Upper lobe of left lung (tissue), 6 donors: ENCODE data around the gene ORAI2. TPM values are rescaled to one million over a fixed set of nuclear protein-coding genes. Genes with fewer than 3 reads are reported as not detected.
A peak's percentile ranks its signal among the peaks of the same experiment; 100 is the strongest.
"Not testable (repeated sequence)": the region's sequence is repeated elsewhere in the genome, so short reads cannot be mapped to it uniquely, and the experiment has no call there.

Experiments
- ATAC-seq, 2 donors: fragments of 200-7000 bp; cut with Tn5 transposase; one replicate each; pipeline ENCODE4 v1.9.1; 2022; ENCODE audit warnings: mild to moderate bottlenecking in 2 of 2, moderate library complexity in 2 of 2; ENCODE audit not compliant: low FRiP score in 2 of 2
- DNase-seq, 2 donors: peaks; one replicate each; pipeline ENCODE4 v3.0.0-alpha.2; 2019 to 2020
- H3K27ac ChIP-seq, 4 donors: fragments of 200-600 bp; sonication (generic); one replicate each; pipeline ENCODE4 v1.5.1; 2016 to 2019
- H3K27me3 ChIP-seq, 4 donors: fragments of 200-600 bp; sonication (generic); one replicate each; pipeline ENCODE4 v1.5.1; 2017 to 2019
- H3K36me3 ChIP-seq, 4 donors: fragments of 200-600 bp; sonication (generic); one replicate each; pipeline ENCODE4 v1.5.1; 2016 to 2019
- H3K4me1 ChIP-seq, 4 donors: fragments of 200-600 bp; sonication (generic); one replicate each; pipeline ENCODE4 v1.5.1; 2018 to 2019
- H3K4me3 ChIP-seq, 4 donors: fragments of 200-600 bp; sonication (generic); one replicate each; pipeline ENCODE4 v1.5.1; 2017 to 2019; ENCODE audit warnings: mild to moderate bottlenecking in 2 of 4, moderate library complexity in 1 of 4
- H3K9me3 ChIP-seq, 4 donors: fragments of 200-600 bp; sonication (generic); one replicate each; pipeline ENCODE4 v1.5.1; 2018 to 2019
- WGBS, 2 donors: methylation state at CpG; one replicate each; pipeline ENCODE4 v1.1.5; 2017 to 2018; 5-methylcytosine and 5-hydroxymethylcytosine counted together
- total RNA-seq, 6 donors: library from RNA; depleted of rRNA in 4 of 6; stranded (reverse); fragments of >200 nt in 4 of 6; gene quantifications; one replicate each; pipeline versions ENCODE4 v1.1.0 to v1.2.1, GENCODE V29; 2016 to 2021
- TF ChIP-seq, protein P1 (sequence below), 6 experiments: fragments of 450-650 bp in 4 of 6; fragments of 200-600 bp in 2 of 6; sonication (generic) in 2 of 6; IDR thresholded peaks; one replicate each; pipeline ENCODE4 v1.5.1; 2016 to 2019; ENCODE audit warnings: antibody characterized with exemption in 6 of 6
- donor health status: DM: no; HTN: no; CAD: no; lungs with moderate emphysema.
- donor health status: DM: no; HTN: yes; CAD: no; lungs with severe emphysema.

ORAI2 gene
- total RNA-seq, 6 donors from 2014 or later, result 9.4 to 35.2 (median 30.5) TPM

DNA sequence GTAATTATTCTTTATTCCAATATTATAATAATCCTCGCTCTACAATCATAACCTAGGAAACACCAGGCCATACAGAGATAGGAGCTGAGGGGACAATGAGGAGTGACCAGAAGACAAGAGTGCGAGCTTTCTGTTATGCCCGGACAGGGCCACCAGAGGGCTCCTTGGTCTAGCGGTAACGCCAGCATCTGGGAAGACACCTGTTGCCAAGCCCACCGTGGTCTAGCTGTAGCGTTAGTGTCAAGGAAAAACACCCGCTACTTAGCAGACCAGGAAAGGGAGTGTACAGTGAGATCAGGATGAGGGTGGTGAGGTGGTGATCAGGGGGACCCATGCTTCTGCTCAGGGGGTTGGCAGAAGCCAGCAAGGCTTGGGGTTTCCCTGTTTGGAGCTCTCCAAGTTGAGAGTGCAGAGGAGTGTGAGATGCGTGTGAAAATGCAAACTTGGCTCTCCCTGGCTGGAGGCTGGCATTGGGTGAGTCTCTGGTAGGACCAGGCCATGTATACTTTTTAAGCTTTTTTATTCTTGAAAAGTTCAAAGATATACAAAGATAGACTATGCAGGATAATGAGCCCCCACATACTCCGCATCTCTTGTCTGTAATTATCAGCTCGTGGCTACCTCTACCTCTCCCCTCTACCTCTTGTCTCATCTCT is 46.7 kb downstream of the ORAI2 start:
- DNase-seq (peak in 1 of 2 donors; percentile 44), ATAC-seq (peak in 1 of 2 donors; percentile 27)
- WGBS, 2 donors, result 5 to 10% methylated on average over 8 of the region's 11 CpGs
- not testable (repeated sequence) for H3K4me3 ChIP-seq, H3K36me3 ChIP-seq, H3K27me3 ChIP-seq, H3K27ac ChIP-seq, H3K9me3 ChIP-seq, H3K4me1 ChIP-seq
- TF ChIP-seq, protein P1, sequence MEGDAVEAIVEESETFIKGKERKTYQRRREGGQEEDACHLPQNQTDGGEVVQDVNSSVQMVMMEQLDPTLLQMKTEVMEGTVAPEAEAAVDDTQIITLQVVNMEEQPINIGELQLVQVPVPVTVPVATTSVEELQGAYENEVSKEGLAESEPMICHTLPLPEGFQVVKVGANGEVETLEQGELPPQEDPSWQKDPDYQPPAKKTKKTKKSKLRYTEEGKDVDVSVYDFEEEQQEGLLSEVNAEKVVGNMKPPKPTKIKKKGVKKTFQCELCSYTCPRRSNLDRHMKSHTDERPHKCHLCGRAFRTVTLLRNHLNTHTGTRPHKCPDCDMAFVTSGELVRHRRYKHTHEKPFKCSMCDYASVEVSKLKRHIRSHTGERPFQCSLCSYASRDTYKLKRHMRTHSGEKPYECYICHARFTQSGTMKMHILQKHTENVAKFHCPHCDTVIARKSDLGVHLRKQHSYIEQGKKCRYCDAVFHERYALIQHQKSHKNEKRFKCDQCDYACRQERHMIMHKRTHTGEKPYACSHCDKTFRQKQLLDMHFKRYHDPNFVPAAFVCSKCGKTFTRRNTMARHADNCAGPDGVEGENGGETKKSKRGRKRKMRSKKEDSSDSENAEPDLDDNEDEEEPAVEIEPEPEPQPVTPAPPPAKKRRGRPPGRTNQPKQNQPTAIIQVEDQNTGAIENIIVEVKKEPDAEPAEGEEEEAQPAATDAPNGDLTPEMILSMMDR (IDR thresholded peaks at IDR 0.05), result peak; percentile 33 to 65 (median 41)

DNA sequence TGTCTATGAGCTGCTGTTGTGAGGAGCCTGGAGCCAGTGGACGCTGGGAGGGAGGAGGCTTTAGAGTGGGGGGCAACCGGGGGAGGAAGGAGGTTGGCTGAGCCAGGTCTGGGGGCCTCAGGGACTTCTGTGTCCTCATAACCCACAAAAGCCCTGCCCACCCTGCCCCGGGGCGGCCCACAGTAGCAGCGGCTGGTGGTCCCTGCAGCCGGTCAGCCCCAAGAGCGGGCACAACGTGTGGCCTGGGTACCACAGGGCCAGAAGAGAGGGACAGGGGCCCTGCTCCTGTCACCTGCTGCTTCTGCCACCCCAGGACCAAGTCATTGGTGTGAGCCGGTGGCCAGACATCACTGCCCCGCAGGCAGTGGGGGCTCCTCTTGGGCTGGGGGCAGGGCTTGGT is 48.6 kb downstream of the ORAI2 start:
- not testable (repeated sequence) for H3K27me3 ChIP-seq, H3K4me1 ChIP-seq, H3K4me3 ChIP-seq, ATAC-seq, H3K9me3 ChIP-seq, H3K27ac ChIP-seq, H3K36me3 ChIP-seq
- DNase-seq, result peak; percentile 3 to 83
- WGBS, 2 donors, result no CpG with 5 or more reads among the region's 10 CpGs

DNA sequence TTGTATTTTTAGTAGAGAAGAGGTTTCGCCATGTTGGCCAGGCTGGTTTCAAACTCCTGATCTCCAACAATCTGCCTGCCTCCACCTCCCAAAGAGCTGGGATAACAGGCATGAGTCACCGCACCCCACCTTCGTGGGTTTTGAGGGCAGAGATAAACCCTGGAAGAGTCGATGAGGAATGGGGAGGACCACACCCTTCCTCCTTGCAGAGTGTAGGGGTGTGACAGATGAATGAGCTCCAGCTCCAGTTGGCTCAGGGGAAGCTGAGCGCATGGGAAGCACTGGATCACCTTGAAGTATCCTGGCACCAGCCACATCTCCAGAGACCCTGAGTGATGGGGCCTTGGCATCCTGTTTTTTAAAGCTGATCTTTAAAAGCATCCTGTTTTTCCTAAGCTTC is 50.9 kb downstream of the ORAI2 start:
- ATAC-seq, result not testable (repeated sequence)
- no CpG with 5 or more reads among the region's 5 CpGs for WGBS, 2 donors

DNA sequence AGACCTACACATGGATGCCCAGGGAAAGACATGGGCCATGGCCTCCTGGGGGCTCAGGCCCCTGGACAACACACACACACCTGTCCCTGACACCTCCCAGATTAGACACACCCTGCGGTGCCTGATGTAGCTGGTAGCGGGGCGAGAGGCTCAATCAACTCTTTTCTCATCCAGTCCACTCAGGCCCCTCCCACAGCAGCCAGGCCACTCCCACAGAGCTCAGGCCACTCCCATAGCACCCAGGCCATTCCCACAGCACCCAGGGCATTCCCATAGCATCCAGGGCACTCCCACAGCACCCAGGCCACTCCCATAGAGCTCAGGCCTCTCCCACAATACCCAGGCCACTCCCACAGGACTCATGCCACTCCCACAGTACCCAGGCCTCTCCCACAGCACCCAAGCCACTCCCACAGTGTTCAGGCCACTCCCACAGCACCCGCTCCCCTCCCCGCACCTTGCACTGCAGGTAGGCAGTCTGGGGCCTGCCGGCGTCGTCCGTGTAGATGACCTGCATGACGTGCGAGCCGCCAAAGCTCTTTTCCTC is 57.2 kb downstream of the ORAI2 start:
- not testable (repeated sequence) for H3K4me3 ChIP-seq, H3K27me3 ChIP-seq, H3K9me3 ChIP-seq, H3K4me1 ChIP-seq, H3K36me3 ChIP-seq, H3K27ac ChIP-seq
- DNase-seq (peak; percentile 61 to 92), ATAC-seq (peak; percentile 63 to 92)
- WGBS, 2 donors, result no CpG with 5 or more reads among the region's 12 CpGs

More for the DNA sequence above, 50.9 kb downstream of the ORAI2 start:
- not testable (repeated sequence) for H3K4me3 ChIP-seq, H3K4me1 ChIP-seq, DNase-seq, H3K36me3 ChIP-seq, H3K27me3 ChIP-seq, H3K9me3 ChIP-seq, H3K27ac ChIP-seq

DNA sequence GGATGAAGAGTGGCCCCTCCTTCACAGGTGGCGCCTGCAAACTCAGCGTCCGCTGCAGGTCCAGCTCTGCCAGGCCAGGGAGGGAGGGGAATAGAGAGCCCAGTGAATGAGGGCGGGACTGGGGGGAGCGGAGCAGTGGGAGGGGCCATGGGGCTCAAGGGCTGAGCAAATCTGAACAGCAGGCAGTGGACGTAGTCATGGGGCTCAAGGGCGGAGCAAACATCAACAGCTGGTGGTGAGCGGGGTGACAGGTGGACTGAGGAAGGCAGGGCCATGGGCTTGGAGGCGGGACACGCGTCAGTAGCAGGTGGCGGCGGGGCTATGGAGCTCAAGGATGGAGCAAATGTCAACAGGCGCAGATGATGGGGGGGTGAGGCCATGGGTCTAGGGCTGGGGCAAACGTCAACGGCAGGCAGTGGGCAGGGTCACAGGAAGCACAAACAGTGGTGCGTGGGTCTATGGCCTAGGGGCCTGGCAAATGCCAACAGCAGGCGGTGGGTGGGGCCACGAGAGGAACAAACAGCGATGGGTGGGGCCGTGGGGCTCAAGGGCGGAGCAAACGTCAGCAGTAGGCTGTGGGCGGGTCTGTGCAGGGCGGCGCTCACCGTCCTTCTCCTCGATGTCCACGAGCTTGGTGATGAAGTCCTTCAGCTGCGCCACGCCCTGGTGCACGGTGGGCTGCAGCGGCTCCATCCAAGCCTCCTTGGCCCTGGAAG is 60.0 kb downstream of the ORAI2 start:
- H3K27ac ChIP-seq, H3K4me1 ChIP-seq, H3K4me3 ChIP-seq, H3K9me3 ChIP-seq, H3K27me3 ChIP-seq, H3K36me3 ChIP-seq: not testable (repeated sequence)
- DNase-seq (peak in 1 of 2 donors; percentile 49), ATAC-seq (peak; percentile 75 to 90)
- WGBS, 2 donors, result no CpG with 5 or more reads among the region's 33 CpGs

DNA sequence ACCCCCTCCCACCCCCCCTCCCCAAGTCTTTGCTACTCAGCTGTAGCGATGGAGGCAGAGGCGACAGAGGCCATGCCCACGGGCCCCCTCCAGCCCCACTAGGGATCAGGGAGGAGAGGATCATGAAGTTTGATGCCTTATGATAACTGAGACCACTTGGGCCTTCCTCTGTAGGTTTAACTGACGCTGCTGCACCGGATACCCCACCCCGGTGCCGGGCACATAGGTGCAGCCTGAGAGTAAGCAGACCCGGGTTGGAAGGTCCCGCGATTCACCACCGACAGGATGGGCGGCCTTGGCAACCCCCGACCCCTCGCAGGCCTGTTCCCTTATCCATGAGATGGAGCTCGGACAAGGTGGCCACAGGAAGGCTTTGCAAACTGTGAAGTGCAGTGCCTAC is 60.7 kb downstream of the ORAI2 start:
- DNase-seq, result peak; percentile 22 to 76
- not testable (repeated sequence) for H3K4me1 ChIP-seq, H3K36me3 ChIP-seq, H3K9me3 ChIP-seq, H3K27ac ChIP-seq, H3K27me3 ChIP-seq
- WGBS, 2 donors, result 32% methylated on average over 9 of the region's 15 CpGs; no CpG with 5 or more reads in 1 of the 2 donors
- peak in 1 of 2 donors; percentile 0 for ATAC-seq
- H3K4me3 ChIP-seq, result peak overlapping the region in 3 of 4 donors; percentile 23 to 31 (median 29)

DNA sequence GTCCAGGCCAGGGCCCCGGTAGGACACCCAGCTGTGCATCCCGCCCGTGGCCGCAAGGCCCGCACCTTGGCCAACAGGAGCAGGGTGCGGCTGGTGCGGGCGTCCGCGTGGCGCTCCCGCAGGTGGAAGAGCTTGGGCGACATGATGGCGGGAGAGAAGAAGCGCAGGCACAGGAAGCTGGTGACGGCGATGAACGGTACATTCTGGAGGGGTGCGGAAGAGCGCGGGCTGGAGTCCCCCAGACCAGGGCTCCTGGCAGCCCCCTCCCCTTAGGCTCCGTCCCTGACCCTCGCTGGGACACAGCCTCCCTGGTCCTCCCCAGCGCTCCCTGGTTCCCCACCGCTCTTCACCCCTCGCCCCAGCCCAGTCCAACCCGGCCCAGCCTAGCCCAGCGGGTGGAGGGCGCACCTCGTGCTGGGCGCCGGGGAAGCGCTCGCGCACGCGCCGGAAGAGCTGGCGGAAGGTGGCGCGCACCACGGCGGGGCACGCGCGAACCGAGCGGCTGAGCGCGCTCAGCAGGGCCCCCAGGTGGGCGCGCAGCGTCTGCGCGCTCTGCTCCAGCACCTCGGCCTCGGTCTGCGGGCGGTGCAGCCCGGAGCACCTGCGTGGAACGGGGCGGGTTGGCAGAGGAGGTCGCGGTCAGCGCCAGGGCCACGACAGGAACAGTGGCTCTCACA is 61.2 kb downstream of the ORAI2 start:
- ATAC-seq, result peak; percentile 3 to 65
- H3K27ac ChIP-seq, result not testable (repeated sequence)

DNA sequence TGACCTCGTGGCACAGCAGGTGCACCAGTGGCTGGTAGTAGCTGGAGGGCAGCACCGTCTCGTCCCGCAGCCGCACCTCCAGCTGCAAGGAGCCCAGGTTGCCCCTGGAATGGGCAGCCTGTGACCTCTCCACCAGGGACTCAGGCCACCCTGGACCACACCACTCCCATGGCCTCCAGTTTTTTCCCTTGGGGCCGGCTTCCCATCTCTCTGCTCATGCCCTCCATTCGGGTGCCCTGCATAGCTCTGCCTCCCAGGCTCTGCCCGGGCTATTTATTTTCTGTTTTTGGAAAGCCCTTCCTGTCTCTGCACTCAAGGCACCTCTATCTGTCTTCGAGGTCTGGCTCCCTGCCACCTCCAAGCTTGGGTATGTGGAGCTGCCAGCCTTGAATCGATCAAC is 63.5 kb downstream of the ORAI2 start:
- H3K36me3 ChIP-seq, H3K27me3 ChIP-seq, ATAC-seq, H3K9me3 ChIP-seq, H3K27ac ChIP-seq, H3K4me3 ChIP-seq, H3K4me1 ChIP-seq: not testable (repeated sequence)
- 68 to 100% methylated on average over 2 to 3 of the region's 10 CpGs for WGBS, 2 donors
- DNase-seq, result peak in 1 of 2 donors; percentile 10

More for the DNA sequence above, 61.2 kb downstream of the ORAI2 start:
- H3K4me3 ChIP-seq, H3K36me3 ChIP-seq, H3K9me3 ChIP-seq, H3K27me3 ChIP-seq, H3K4me1 ChIP-seq, DNase-seq: not testable (repeated sequence)
- WGBS, 2 donors, result no CpG with 5 or more reads among the region's 67 CpGs

DNA sequence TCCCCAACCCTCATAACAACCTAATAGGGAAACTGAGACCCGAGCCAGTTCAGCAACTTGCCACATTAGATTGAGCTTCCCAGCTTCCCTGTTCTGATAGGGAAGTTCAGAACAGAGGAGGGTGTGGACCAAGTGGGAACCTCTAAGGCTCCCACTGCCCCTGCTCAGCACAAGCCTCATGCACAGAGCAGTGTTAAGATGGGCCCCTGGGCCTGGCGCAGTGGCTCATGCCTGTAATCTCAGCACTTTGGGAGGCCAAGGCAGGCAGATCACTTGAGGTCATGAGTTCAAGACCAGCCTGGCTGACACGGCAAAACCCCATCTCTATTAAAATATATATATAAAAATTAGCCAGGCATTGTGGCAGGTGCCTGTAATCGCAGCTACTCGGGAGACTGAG is 63.9 kb downstream of the ORAI2 start:
- 40% methylated on average over 1 of the region's 5 CpGs; no CpG with 5 or more reads in 1 of the 2 donors for WGBS, 2 donors
- not testable (repeated sequence) for H3K27ac ChIP-seq, H3K4me1 ChIP-seq, H3K4me3 ChIP-seq, H3K9me3 ChIP-seq, H3K27me3 ChIP-seq, H3K36me3 ChIP-seq
- ATAC-seq (peak in 1 of 2 donors; percentile 16), DNase-seq (peak in 1 of 2 donors; percentile 27)

DNA sequence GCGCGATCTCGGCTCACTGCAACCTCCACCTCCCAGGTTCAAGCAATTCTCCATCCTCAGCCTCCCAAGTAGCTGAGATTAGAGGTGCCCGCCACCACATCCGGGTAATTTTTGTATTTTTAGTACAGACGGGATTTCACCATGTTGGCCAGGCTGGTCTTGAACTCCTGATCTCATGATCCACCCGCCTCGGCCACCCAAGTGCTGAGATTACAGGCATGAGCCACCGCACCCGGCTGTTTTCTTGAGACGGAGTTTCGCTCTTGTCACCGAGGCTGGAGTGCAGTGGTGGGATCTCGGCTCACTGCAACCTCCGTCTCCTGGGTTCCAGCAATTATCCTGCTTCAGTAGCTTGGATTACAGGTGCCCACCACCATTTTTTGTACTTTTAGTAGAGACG is 64.9 kb downstream of the ORAI2 start:
- peak in 1 of 2 donors; percentile 38 for DNase-seq
- not testable (repeated sequence) for H3K27me3 ChIP-seq, H3K4me1 ChIP-seq, ATAC-seq, H3K36me3 ChIP-seq, H3K27ac ChIP-seq, H3K4me3 ChIP-seq, H3K9me3 ChIP-seq
- WGBS, 2 donors, result 86 to 94% methylated on average over 14 to 15 of the region's 16 CpGs

DNA sequence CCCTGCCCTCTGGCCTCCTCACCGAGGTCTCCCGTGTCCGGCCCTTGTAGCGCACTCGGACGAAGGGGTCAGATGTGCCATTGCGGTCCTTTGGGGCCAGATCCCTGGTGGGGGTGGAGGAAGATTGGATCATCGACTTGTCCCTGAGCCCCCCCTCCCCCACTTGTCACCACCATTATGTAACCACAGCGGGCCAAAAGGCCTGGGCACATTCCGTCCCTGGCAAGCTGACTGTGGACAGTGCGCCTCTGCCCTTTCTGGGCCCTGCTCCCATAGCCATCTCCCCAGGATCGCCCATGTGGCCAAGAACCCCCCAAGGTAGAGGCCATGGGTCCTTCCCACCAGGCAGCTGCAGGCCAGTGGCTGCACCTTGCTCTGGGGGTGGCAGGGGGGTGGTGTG is 69.8 kb downstream of the ORAI2 start:
- H3K27ac ChIP-seq, DNase-seq, H3K27me3 ChIP-seq, H3K4me3 ChIP-seq, H3K4me1 ChIP-seq, H3K9me3 ChIP-seq, ATAC-seq, H3K36me3 ChIP-seq: not testable (repeated sequence)
- no CpG with 5 or more reads among the region's 12 CpGs for WGBS, 2 donors
